Esophagus squamous epithelium (tissue), 4 donors: ENCODE measurements around the gene SERPINE2.

Experiments used
- CTCF ChIP-seq, 6 experiments: fragments of 450-650 bp in 4 of 6; fragments of 200-600 bp in 2 of 6; sonication (generic) in 2 of 6; IDR thresholded peaks; one replicate each; pipeline ENCODE4 v1.5.1; 2016 to 2019; ENCODE audit warnings: antibody characterized with exemption in 6 of 6, mild to moderate bottlenecking in 4 of 6, moderate library complexity in 4 of 6
- POLR2A ChIP-seq, 4 donors: fragments of 450-650 bp; IDR thresholded peaks; one replicate each; pipeline ENCODE4 v1.6.1; 2017; ENCODE audit warnings: antibody characterized with exemption in 4 of 4, mild to moderate bottlenecking in 4 of 4, moderate library complexity in 3 of 4

GRCh38 chr2:224036731-224037361 lies 2.2 kb downstream of the SERPINE2 start:
- TF ChIP-seq CTCF (IDR thresholded peaks at IDR 0.05) = no peak
- no peak for TF ChIP-seq POLR2A (IDR thresholded peaks at IDR 0.05)
